GM23338 (cell line): Measurements from ENCODE around the gene NOD1. TPM values are rescaled to one million over a fixed set of nuclear protein-coding genes. Genes with fewer than 3 reads are reported as not detected.
"Not testable (repeated sequence)": the region's sequence is repeated elsewhere in the genome, so short reads cannot be mapped to it uniquely, and the experiment has no call there.

Source experiments
- ATAC-seq: fragments of 200-7000 bp; cut with Tn5 transposase; 3 replicates; pipeline ENCODE4 v1.9.1; 2020
- DNase-seq: peaks from one replicate; pipeline ENCODE4 v3.0.0-alpha.2; 2015; ENCODE audit warnings: low spot score
- H2AFZ ChIP-seq: fragments of 200-600 bp; sonication (generic); 2 replicates; pipeline ENCODE4 v1.8.0; 2016; ENCODE audit warnings: antibody characterized with exemption, mild to moderate bottlenecking, moderate library complexity
- H3F3A ChIP-seq: fragments of 200-600 bp; sonication (generic); replicated peaks from 2 replicates; pipeline ENCODE4 v1.8.0; 2017; ENCODE audit warnings: antibody characterized with exemption, mixed run types, low read depth
- H3K27ac ChIP-seq: fragments of 200-600 bp; sonication (generic); 2 replicates; pipeline ENCODE4 v1.6.1; 2016; ENCODE audit warnings: low read depth
- H3K27me3 ChIP-seq: fragments of 200-600 bp; sonication (generic); 2 replicates; pipeline ENCODE4 v1.8.0; 2016; ENCODE audit warnings: mild to moderate bottlenecking, mixed run types, moderate library complexity; ENCODE audit not compliant: insufficient read depth
- H3K36me3 ChIP-seq: fragments of 200-600 bp; sonication (generic); 2 replicates; pipeline ENCODE4 v1.8.0; 2016; ENCODE audit warnings: mild to moderate bottlenecking; ENCODE audit not compliant: insufficient read depth
- H3K4me1 ChIP-seq: fragments of 200-600 bp; sonication (generic); 2 replicates; pipeline ENCODE4 v1.8.0; 2016; ENCODE audit warnings: mild to moderate bottlenecking, moderate library complexity; ENCODE audit not compliant: insufficient read depth
- H3K4me2 ChIP-seq: fragments of 200-600 bp; sonication (generic); 2 replicates; pipeline ENCODE4 v1.7.1; 2017; ENCODE audit warnings: mixed run types
- H3K4me3 ChIP-seq: fragments of 200-600 bp; sonication (generic); 2 replicates; pipeline ENCODE4 v1.6.1; 2016; ENCODE audit warnings: mixed run types
- H3K79me2 ChIP-seq: fragments of 200-600 bp; sonication (generic); replicated peaks from 2 replicates; pipeline ENCODE4 v1.8.0; 2017; ENCODE audit warnings: mild to moderate bottlenecking; ENCODE audit not compliant: insufficient read depth
- H3K9me2 ChIP-seq: fragments of 200-600 bp; sonication (generic); 2 replicates; pipeline ENCODE4 v1.8.0; 2017; ENCODE audit not compliant: insufficient read depth
- H4K20me1 ChIP-seq: fragments of 200-600 bp; sonication (generic); replicated peaks from 2 replicates; pipeline ENCODE4 v1.8.0; 2017; ENCODE audit warnings: mild to moderate bottlenecking; ENCODE audit not compliant: insufficient read depth
- H3K27ac Mint-ChIP-seq: 2 replicates; pipeline ENCODE4 v1.8.0; 2020; ENCODE audit warnings: inconsistent platforms, mild to moderate bottlenecking, moderate library complexity, mixed read lengths
- H3K27me3 Mint-ChIP-seq: 3 replicates; pipeline ENCODE4 v1.8.0; 2022; ENCODE audit warnings: low read depth, mild to moderate bottlenecking, moderate library complexity, mixed read lengths, inconsistent platforms; ENCODE audit not compliant: insufficient read depth, poor library complexity
- H3K36me3 Mint-ChIP-seq: 3 replicates; pipeline ENCODE4 v1.8.0; 2021; ENCODE audit warnings: low read depth, mild to moderate bottlenecking, inconsistent platforms, moderate library complexity, mixed read lengths
- H3K4me1 Mint-ChIP-seq: 3 replicates; pipeline ENCODE4 v1.8.0; 2020; ENCODE audit warnings: mild to moderate bottlenecking, inconsistent platforms, mixed read lengths
- H3K4me3 Mint-ChIP-seq: 3 replicates; pipeline ENCODE4 v1.8.0; 2021; ENCODE audit warnings: moderate library complexity, mild to moderate bottlenecking, inconsistent platforms, mixed read lengths
- H3K9me3 Mint-ChIP-seq: 3 replicates; pipeline ENCODE4 v1.8.0; 2020; ENCODE audit warnings: moderate library complexity, mild to moderate bottlenecking, inconsistent platforms, mixed read lengths
- NANOG ChIP-seq: IDR thresholded peaks from 2 replicates; pipeline ENCODE4 v1.6.1; 2016; ENCODE audit warnings: antibody characterized with exemption, borderline replicate concordance
- ZNF114 ChIP-seq: fragments of 250-450 bp; sonication (Bioruptor Pico); IDR thresholded peaks from 2 replicates; pipeline ENCODE4 v1.5.0; 2020; ENCODE audit warnings: mild to moderate bottlenecking, moderate library complexity
- polyA plus RNA-seq: library from polyadenylated mRNA; unstranded; fragments of >200 nt; fragmentation: Nextera tagmentation; extraction: Ambion mirVana; gene quantifications from 2 replicates; pipeline ENCODE4 v1.2.1, GENCODE V29; 2016
- total RNA-seq: library from RNA; depleted of rRNA; stranded (reverse); fragments of >200 nt; shearing (Covaris generic); gene quantifications from 2 replicates; pipeline ENCODE4 v1.2.3, GENCODE V29; 2014
- TF ChIP-seq, protein P1 (sequence below): fragments of 250-450 bp; sonication (Bioruptor Pico); IDR thresholded peaks from 2 replicates; pipeline ENCODE4 v1.5.0; 2020; ENCODE audit warnings: mild to moderate bottlenecking, moderate library complexity
- TF ChIP-seq, protein P2 (sequence below), 2 experiments: fragments of 200-600 bp in 1 of 2; sonication (generic) in 1 of 2; conservative IDR thresholded peaks; 2 replicates each; pipeline versions ENCODE4 v1.5.1 to v1.6.1; 2016 to 2017; ENCODE audit warnings: antibody characterized with exemption in 2 of 2, low read depth in 2 of 2, mild to moderate bottlenecking in 2 of 2, moderate library complexity in 1 of 2

The NOD1 gene
- total and polyA plus RNA-seq, 2 experiments from 2014 or later, result 2.1 to 7.3 TPM

DNA sequence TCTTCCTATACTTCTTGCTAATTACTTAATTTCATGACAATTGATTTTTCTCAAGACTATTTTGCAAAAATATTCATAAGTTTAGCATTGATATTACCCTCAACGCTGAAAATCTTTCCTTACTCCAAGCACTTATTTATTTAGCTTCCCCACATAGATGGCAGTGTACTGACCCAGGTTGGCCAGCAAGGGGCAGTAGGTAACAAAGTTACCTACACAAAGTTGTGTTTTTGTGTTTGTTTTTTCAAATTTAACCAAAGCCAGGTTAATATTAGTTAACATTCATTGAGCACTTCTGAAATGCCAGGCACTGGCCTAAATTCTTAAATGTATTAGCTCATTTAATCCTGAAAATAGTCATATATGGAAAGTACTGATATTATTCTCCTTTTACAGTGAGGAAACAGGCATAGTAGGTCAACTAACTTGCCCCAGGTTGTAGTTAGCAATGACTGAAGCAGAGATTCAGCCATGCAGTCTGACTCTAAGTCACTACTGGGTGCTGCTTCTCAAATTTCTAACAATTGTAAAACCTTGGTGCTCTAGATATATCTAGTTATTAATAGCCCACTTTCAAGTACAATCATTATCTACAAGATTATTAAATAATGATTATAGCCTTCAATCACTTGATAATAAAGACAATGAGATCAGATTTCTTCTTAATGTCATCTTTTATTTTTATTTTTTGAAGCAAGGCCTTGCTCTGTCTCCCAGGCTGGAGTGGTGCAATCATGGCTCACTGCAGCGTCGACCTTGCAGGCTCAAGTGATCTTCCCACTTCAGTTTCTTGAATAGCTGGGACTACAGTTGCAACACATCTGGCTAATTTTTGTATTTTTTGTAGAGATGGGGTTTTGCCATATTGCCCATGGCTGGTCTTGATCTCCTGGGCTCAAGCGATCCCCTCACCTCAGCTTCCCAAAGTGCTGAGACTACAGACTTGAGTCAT, 31.8 kb upstream of the NOD1 start:
- ATAC-seq (peak; percentile 69), DNase-seq (peak; percentile 75)
- H2AFZ ChIP-seq, result no peak overlapping the region
- no peaks in the 10 kb centered on the region for H3K79me2 ChIP-seq
- no peaks in the 10 kb centered on the region for H3K36me3 ChIP-seq
- H4K20me1 ChIP-seq, result no peaks in the 10 kb centered on the region
- H3K27ac ChIP-seq, result no peak overlapping the region
- Mint-ChIP-seq H3K36me3 (peaks cover 15% of the 10 kb centered on the region; the same call in 2 of the 3 replicates), H3K9me3 (peaks cover 28% of the 10 kb centered on the region), H3K27ac (no peak overlapping the region), H3K4me3 (no peak overlapping the region), H3K4me1 (peaks cover 10% of the 10 kb centered on the region; the same call in 2 of the 3 replicates), H3K27me3 (peaks cover 9% of the 10 kb centered on the region)
- 0 out of 2 replicates have a peak, but pooled peaks cover 6% of the 10 kb centered on the region for H3K9me2 ChIP-seq
- H3K27me3 ChIP-seq, result no peaks in the 10 kb centered on the region
- TF ChIP-seq, protein P1, sequence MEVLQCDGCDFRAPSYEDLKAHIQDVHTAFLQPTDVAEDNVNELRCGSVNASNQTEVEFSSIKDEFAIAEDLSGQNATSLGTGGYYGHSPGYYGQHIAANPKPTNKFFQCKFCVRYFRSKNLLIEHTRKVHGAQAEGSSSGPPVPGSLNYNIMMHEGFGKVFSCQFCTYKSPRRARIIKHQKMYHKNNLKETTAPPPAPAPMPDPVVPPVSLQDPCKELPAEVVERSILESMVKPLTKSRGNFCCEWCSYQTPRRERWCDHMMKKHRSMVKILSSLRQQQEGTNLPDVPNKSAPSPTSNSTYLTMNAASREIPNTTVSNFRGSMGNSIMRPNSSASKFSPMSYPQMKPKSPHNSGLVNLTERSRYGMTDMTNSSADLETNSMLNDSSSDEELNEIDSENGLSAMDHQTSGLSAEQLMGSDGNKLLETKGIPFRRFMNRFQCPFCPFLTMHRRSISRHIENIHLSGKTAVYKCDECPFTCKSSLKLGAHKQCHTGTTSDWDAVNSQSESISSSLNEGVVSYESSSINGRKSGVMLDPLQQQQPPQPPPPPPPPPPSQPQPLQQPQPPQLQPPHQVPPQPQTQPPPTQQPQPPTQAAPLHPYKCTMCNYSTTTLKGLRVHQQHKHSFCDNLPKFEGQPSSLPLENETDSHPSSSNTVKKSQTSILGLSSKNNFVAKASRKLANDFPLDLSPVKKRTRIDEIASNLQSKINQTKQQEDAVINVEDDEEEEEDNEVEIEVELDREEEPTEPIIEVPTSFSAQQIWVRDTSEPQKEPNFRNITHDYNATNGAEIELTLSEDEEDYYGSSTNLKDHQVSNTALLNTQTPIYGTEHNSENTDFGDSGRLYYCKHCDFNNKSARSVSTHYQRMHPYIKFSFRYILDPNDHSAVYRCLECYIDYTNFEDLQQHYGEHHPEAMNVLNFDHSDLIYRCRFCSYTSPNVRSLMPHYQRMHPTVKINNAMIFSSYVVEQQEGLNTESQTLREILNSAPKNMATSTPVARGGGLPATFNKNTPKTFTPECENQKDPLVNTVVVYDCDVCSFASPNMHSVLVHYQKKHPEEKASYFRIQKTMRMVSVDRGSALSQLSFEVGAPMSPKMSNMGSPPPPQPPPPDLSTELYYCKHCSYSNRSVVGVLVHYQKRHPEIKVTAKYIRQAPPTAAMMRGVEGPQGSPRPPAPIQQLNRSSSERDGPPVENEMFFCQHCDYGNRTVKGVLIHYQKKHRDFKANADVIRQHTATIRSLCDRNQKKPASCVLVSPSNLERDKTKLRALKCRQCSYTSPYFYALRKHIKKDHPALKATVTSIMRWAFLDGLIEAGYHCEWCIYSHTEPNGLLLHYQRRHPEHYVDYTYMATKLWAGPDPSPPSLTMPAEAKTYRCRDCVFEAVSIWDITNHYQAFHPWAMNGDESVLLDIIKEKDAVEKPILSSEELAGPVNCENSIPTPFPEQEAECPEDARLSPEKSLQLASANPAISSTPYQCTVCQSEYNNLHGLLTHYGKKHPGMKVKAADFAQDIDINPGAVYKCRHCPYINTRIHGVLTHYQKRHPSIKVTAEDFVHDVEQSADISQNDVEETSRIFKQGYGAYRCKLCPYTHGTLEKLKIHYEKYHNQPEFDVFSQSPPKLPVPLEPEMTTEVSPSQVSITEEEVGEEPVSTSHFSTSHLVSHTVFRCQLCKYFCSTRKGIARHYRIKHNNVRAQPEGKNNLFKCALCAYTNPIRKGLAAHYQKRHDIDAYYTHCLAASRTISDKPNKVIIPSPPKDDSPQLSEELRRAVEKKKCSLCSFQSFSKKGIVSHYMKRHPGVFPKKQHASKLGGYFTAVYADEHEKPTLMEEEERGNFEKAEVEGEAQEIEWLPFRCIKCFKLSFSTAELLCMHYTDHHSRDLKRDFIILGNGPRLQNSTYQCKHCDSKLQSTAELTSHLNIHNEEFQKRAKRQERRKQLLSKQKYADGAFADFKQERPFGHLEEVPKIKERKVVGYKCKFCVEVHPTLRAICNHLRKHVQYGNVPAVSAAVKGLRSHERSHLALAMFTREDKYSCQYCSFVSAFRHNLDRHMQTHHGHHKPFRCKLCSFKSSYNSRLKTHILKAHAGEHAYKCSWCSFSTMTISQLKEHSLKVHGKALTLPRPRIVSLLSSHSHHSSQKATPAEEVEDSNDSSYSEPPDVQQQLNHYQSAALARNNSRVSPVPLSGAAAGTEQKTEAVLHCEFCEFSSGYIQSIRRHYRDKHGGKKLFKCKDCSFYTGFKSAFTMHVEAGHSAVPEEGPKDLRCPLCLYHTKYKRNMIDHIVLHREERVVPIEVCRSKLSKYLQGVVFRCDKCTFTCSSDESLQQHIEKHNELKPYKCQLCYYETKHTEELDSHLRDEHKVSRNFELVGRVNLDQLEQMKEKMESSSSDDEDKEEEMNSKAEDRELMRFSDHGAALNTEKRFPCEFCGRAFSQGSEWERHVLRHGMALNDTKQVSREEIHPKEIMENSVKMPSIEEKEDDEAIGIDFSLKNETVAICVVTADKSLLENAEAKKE (CRISPR knock-in tag), result no peak
- TF ChIP-seq NANOG (no peak), ZNF114 (CRISPR knock-in tag) (no peak)
- TF ChIP-seq, protein P2, sequence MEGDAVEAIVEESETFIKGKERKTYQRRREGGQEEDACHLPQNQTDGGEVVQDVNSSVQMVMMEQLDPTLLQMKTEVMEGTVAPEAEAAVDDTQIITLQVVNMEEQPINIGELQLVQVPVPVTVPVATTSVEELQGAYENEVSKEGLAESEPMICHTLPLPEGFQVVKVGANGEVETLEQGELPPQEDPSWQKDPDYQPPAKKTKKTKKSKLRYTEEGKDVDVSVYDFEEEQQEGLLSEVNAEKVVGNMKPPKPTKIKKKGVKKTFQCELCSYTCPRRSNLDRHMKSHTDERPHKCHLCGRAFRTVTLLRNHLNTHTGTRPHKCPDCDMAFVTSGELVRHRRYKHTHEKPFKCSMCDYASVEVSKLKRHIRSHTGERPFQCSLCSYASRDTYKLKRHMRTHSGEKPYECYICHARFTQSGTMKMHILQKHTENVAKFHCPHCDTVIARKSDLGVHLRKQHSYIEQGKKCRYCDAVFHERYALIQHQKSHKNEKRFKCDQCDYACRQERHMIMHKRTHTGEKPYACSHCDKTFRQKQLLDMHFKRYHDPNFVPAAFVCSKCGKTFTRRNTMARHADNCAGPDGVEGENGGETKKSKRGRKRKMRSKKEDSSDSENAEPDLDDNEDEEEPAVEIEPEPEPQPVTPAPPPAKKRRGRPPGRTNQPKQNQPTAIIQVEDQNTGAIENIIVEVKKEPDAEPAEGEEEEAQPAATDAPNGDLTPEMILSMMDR (conservative IDR thresholded peaks at IDR 0.05; ENCODE audit: low read depth in 2 of 2), result peak; percentile 76 to 97
- H3K4me1 ChIP-seq, result no peaks in the 10 kb centered on the region
- H3F3A ChIP-seq, result no peaks in the 10 kb centered on the region
- no peak overlapping the region for H3K4me3 ChIP-seq
- no peak overlapping the region for H3K4me2 ChIP-seq

DNA sequence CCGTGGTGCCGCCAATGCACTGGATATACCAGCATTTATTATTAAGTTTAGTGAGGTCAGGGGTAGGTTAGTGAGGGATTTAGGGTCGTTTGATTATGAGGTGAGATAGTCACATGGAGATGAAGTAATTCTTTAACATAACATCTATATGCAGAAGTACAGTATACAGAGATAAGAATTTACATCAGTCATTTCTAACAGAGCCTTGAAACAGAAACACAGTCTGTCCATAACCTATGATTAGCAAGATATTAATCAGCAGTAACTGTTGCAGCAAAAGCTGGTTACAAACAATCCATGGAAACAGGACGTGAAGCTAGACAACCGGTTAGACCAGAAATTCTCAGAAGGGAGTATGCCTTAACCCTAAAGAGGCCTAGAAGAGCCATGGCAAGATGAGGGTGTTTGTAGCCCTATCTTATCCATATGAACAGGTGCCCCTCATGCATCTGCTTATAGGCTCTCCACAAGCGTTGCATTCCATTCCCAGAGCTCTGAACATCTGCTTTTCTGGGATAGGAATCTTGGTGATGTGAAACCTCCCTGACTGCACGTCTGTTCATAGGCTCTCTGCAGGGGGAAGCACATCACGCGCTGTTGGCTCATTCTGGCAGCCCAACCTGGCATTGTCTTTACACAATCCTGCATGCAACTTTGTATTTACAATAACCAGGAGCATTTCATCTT, 30.7 kb upstream of the NOD1 start:
- H3K4me1 ChIP-seq, ATAC-seq, H3K79me2 ChIP-seq, H4K20me1 ChIP-seq, H3K27ac Mint-ChIP-seq, H2AFZ ChIP-seq, H3K4me3 ChIP-seq, H3K27ac ChIP-seq, H3F3A ChIP-seq, H3K36me3 ChIP-seq, H3K9me2 ChIP-seq, H3K4me2 ChIP-seq, H3K27me3 ChIP-seq, H3K4me3 Mint-ChIP-seq: not testable (repeated sequence)
- H3K27me3 Mint-ChIP-seq, result peaks cover 12% of the 10 kb centered on the region
- peaks cover 18% of the 10 kb centered on the region; the same call in 2 of the 3 replicates for H3K36me3 Mint-ChIP-seq
- peaks cover 12% of the 10 kb centered on the region; the same call in 2 of the 3 replicates for H3K4me1 Mint-ChIP-seq
- H3K9me3 Mint-ChIP-seq, result peaks cover 28% of the 10 kb centered on the region
- peak; percentile 16 for DNase-seq

DNA sequence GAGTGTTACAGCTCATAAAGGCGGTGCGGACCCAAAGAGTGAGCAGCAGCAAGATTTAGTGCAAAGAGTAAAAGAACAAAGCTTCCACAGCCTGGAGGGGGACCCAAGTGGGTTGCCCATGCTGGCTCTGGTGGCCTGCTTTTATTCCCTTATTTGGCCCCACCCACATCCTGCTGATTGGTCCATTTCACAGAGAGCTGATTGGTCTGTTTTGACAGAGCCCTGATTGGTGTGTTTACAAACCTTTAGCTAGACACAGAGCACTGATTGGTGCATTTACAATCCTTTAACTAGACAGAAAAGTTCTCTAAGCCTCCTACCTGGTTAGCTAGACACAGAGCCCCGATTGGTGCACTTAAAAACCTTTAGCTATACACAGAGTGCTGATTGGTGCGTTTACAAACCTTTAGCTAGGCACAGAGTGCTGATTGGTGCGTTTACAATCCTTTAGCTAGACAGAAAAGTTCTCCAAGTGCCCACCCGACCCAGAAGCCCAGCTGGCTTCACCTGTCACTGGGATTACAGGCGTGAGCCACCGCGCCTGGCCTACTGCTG, 28.8 kb upstream of the NOD1 start:
- H3K4me3 Mint-ChIP-seq, DNase-seq, H3K9me2 ChIP-seq, H2AFZ ChIP-seq, H3K4me3 ChIP-seq, H3K27ac Mint-ChIP-seq, H3K4me2 ChIP-seq, H3K27ac ChIP-seq, H3F3A ChIP-seq, ATAC-seq, H3K27me3 ChIP-seq, H3K36me3 ChIP-seq: not testable (repeated sequence)
- Mint-ChIP-seq H3K4me1 (peaks cover 27% of the 10 kb centered on the region), H3K36me3 (peaks cover 26% of the 10 kb centered on the region), H3K9me3 (peaks cover 28% of the 10 kb centered on the region), H3K27me3 (peaks cover 13% of the 10 kb centered on the region)
- Histone ChIP-seq H3K4me1 (peaks cover 14% of the 10 kb centered on the region), H3K79me2 (peaks cover 21% of the 10 kb centered on the region), H4K20me1 (peaks cover 16% of the 10 kb centered on the region)
